K562 (cell line): ENCODE data around the gene GATM. TPM values are rescaled to one million over a fixed set of nuclear protein-coding genes. Genes with fewer than 3 reads are reported as not detected.

Source experiments
- ATAC-seq: fragments of 200-7000 bp; cut with Tn5 transposase; 3 replicates; pipeline ENCODE4 v1.9.1; 2020; ENCODE audit warnings: moderate library complexity
- BruUV-seq: library from RNA; stranded (reverse); fragments of 400-500 nt; replicated peaks from 2 replicates; lab custom pipeline; 2021; lab: Mats Ljungman, UMichigan
- CTCF ChIA-PET: fragments of 300-600 bp; formaldehyde crosslinking; extraction: SDS; loops from one replicate; lab custom pipeline; 2021; ENCODE audit warnings: low intra/inter-chr PET ratio; lab: Yijun Ruan, JAX
- POLR2A ChIA-PET: fragments of 300-600, 350-650 bp; sonication (Branson Sonifier 250); formaldehyde crosslinking; extraction: SDS; loops from one replicate; lab custom pipeline; 2021; ENCODE audit warnings: antibody characterized with exemption, inconsistent platforms; lab: Yijun Ruan, JAX
- DNase-seq, 4 experiments: peaks; one replicate each; pipeline versions ENCODE4 v3.0.0 to v3.0.0-alpha.2; 2011 to 2018; ENCODE audit warnings: low spot score in 3 of 4, mixed read lengths in 3 of 4; ENCODE audit errors: extremely low read depth in 1 of 4
- FAIRE-seq: peaks from 2 replicates; lab custom pipeline; 2011; peaks lifted over from hg19 to GRCh38; lab: Jason Lieb, UNC
- H2AFZ ChIP-seq: 2 replicates; pipeline ENCODE4 v1.6.0; 2011; ENCODE audit warnings: low read depth, low read length, control low read depth, inconsistent platforms
- H3K27ac ChIP-seq: fragments of 200-600 bp; 3 replicates; pipeline ENCODE4 v1.8.0; 2011; ENCODE audit warnings: low read depth, mild to moderate bottlenecking, control low read depth, inconsistent platforms, low read length, moderate library complexity, mixed read lengths; ENCODE audit errors: extremely low read depth
- H3K27me3 ChIP-seq, 2 experiments: fragments of 300-600 bp in 1 of 2; 2 replicates in 1 of 2; 3 replicates in 1 of 2; pipeline versions ENCODE4 v1.6.0 to v1.8.0; 2011; ENCODE audit warnings: inconsistent platforms in 2 of 2, low read length in 2 of 2, mild to moderate bottlenecking in 1 of 2, mixed read lengths in 1 of 2, moderate library complexity in 1 of 2; ENCODE audit not compliant: control insufficient read depth in 2 of 2, insufficient read depth in 2 of 2
- H3K36me3 ChIP-seq: fragments of 300-600 bp; 3 replicates; pipeline ENCODE4 v1.8.0; 2011; ENCODE audit warnings: mild to moderate bottlenecking, low read length, inconsistent platforms; ENCODE audit not compliant: control insufficient read depth, insufficient read depth
- H3K4me1 ChIP-seq, 2 experiments: fragments of 200-600 bp in 1 of 2; replicated peaks in 1 of 2; 2 replicates in 1 of 2; 3 replicates in 1 of 2; pipeline versions ENCODE4 v1.5.1 to v1.8.0; 2011; ENCODE audit warnings: inconsistent platforms in 2 of 2, low read length in 2 of 2, mild to moderate bottlenecking in 1 of 2, mixed read lengths in 1 of 2, moderate library complexity in 1 of 2; ENCODE audit not compliant: control insufficient read depth in 2 of 2, insufficient read depth in 2 of 2
- H3K4me2 ChIP-seq: 2 replicates; pipeline ENCODE4 v1.6.1; 2011; ENCODE audit warnings: low read length, control low read depth, inconsistent platforms, mixed read lengths; ENCODE audit not compliant: insufficient read depth
- H3K4me3 ChIP-seq: fragments of 200-600 bp; sonication (generic), shearing (Covaris generic); 2 replicates; pipeline ENCODE4 v1.5.1; 2016; ENCODE audit warnings: control low read depth, inconsistent platforms
- H3K79me2 ChIP-seq: fragments of 200-600 bp; 3 replicates; pipeline ENCODE4 v1.8.0; 2011; ENCODE audit warnings: low read length, inconsistent platforms; ENCODE audit not compliant: control insufficient read depth, insufficient read depth
- H3K9ac ChIP-seq, 2 experiments: 2 replicates each; pipeline versions ENCODE4 v1.6.0 to v1.6.1; 2011; ENCODE audit warnings: low read depth in 2 of 2, low read length in 2 of 2, control low read depth in 1 of 2, inconsistent platforms in 1 of 2, mild to moderate bottlenecking in 1 of 2, mixed read lengths in 1 of 2; ENCODE audit not compliant: insufficient read depth in 1 of 2
- H3K9me1 ChIP-seq: one replicate; pipeline ENCODE4 v1.6.0; 2011; ENCODE audit warnings: inconsistent platforms, mild to moderate bottlenecking, low read length, moderate library complexity; ENCODE audit not compliant: control insufficient read depth, insufficient read depth
- H3K9me3 ChIP-seq: replicated peaks from 2 replicates; pipeline ENCODE4 v1.5.1; 2011; ENCODE audit warnings: low read depth, low read length, inconsistent platforms; ENCODE audit not compliant: control insufficient read depth, insufficient read depth
- H4K20me1 ChIP-seq: replicated peaks from 2 replicates; pipeline ENCODE4 v1.6.1; 2011; ENCODE audit warnings: low read length, inconsistent platforms, mixed read lengths; ENCODE audit not compliant: control insufficient read depth, insufficient read depth
- CBX5 ChIP-seq: IDR thresholded peaks from 2 replicates; pipeline ENCODE4 v1.6.1; 2014; ENCODE audit warnings: low read depth, borderline replicate concordance
- EP300 ChIP-seq: IDR thresholded peaks from 2 replicates; pipeline ENCODE4 v1.6.1; 2012; ENCODE audit warnings: low read length, improper control_type of control experiment
- GABPB2 ChIP-seq: fragments of 250-450 bp; sonication (Bioruptor Pico); conservative IDR thresholded peaks from 2 replicates; pipeline ENCODE4 v1.5.1; 2021; ENCODE audit warnings: mild to moderate bottlenecking
- HDAC2 ChIP-seq: fragments of 450-650 bp; IDR thresholded peaks from 2 replicates; pipeline ENCODE4 v1.6.1; 2016; ENCODE audit warnings: mild to moderate bottlenecking
- PML ChIP-seq: IDR thresholded peaks from 2 replicates; pipeline ENCODE4 v1.6.1; 2012; ENCODE audit warnings: low read length, inconsistent platforms
- PPARD ChIP-seq: fragments of 250-450 bp; sonication (Bioruptor Pico); IDR thresholded peaks from 2 replicates; pipeline ENCODE4 v1.8.0; 2022; ENCODE audit warnings: inconsistent platforms, mild to moderate bottlenecking, moderate library complexity
- RHOXF2B ChIP-seq: fragments of 250-450 bp; sonication (Bioruptor Pico); conservative IDR thresholded peaks from 2 replicates; pipeline ENCODE4 v1.5.1; 2021
- RNF219 ChIP-seq: fragments of 250-450 bp; sonication (Bioruptor Pico); IDR thresholded peaks from 2 replicates; pipeline ENCODE4 v1.5.0; 2022; ENCODE audit warnings: mild to moderate bottlenecking
- SAFB ChIP-seq: fragments of 200-400 bp; formaldehyde crosslinking; IDR thresholded peaks from 2 replicates; pipeline ENCODE4 v1.6.1; 2017; ENCODE audit warnings: low read depth, low read length, borderline replicate concordance
- SMAD1 ChIP-seq: fragments of 150-350 bp; IDR thresholded peaks from 2 replicates; pipeline ENCODE4 v1.6.1; 2014; ENCODE audit warnings: low read length, low read depth; ENCODE audit not compliant: partially characterized antibody
- STAT5A ChIP-seq: IDR thresholded peaks from 2 replicates; pipeline ENCODE4 v1.6.1; 2012; ENCODE audit warnings: low read length, inconsistent platforms, borderline replicate concordance
- STAT5B ChIP-seq: fragments of 250-450 bp; sonication (Bioruptor Pico); IDR thresholded peaks from 2 replicates; pipeline ENCODE4 v1.8.0; 2021; ENCODE audit warnings: mild to moderate bottlenecking, inconsistent platforms
- THRA ChIP-seq: fragments of 450-650 bp; IDR thresholded peaks from 2 replicates; pipeline ENCODE4 v1.6.1; 2017; ENCODE audit warnings: mild to moderate bottlenecking, moderate library complexity
- ZHX1 ChIP-seq: fragments of 150-350 bp; conservative IDR thresholded peaks from 2 replicates; pipeline ENCODE4 v1.6.1; 2014; ENCODE audit warnings: low read length
- ZNF395 ChIP-seq: fragments of 200-800 bp; sonication (Bioruptor generic); IDR thresholded peaks from 2 replicates; pipeline ENCODE4 v1.6.1; 2017; ENCODE audit warnings: missing genetic modification characterization, missing compliant biosample characterization
- ZNF699 ChIP-seq: fragments of 250-450 bp; sonication (Bioruptor Pico); IDR thresholded peaks from 2 replicates; pipeline ENCODE4 v1.8.0; 2021; ENCODE audit warnings: mild to moderate bottlenecking, moderate library complexity; ENCODE audit not compliant: insufficient replicate concordance
- in situ Hi-C: fragments of 300-500 bp; cut with MboI; formaldehyde crosslinking; loops from 4 replicates; pipeline ENCODE4 v1.15.0; 2018; ENCODE audit warnings: inconsistent platforms, mixed read lengths
- intact Hi-C: fragments of 100-400 bp; cut with micrococcal nuclease; formaldehyde crosslinking; loops from 2 replicates; pipeline ENCODE4 v1.14.2; 2022
- polyA plus RNA-seq, 8 experiments: library from polyadenylated mRNA; depleted of rRNA in 4 of 8; stranded (reverse) in 5 of 8; unstranded in 3 of 8; fragments of >200 nt; fragmentation: Nextera tagmentation in 2 of 8; fragmentation: Illumina TruSeq in 1 of 8; extraction: Ambion mirVana in 2 of 8; extraction: Trizol in 1 of 8; gene quantifications; 2 replicates each; pipeline versions ENCODE4 v1.2.1 to v1.2.3, GENCODE V29; 2011 to 2014; ENCODE audit warnings: inconsistent platforms in 1 of 8, missing spikeins in 1 of 8
- total RNA-seq, 7 experiments: library from RNA; depleted of rRNA in 6 of 7; stranded (reverse); fragments of >200 nt in 6 of 7; fragmentation: Illumina TruSeq in 2 of 7; extraction: Trizol in 2 of 7; gene quantifications; 2 replicates each; pipeline versions ENCODE4 v1.2.1 to v1.2.3, GENCODE V29; 2011 to 2021; ENCODE audit warnings: low replicate concordance in 1 of 7

Gene GATM
- total and polyA plus RNA-seq, 9 of the 15 experiments (the other 6 are each of a cell fraction or from before 2014, with no cell fraction given) = 0.11 to 1.1 (median 0.65) TPM

GRCh38 chr15:45392584-45392855 is 14.2 kb upstream of the GATM start:
- FAIRE-seq (no peak), ATAC-seq (no peak), DNase-seq (no peak)
- Histone ChIP-seq H3K27ac (no peak overlapping the region), H3K9me1 (no peaks in the 10 kb centered on the region), H3K36me3 (no peaks in the 10 kb centered on the region), H3K4me2 (no peak overlapping the region), H3K9ac (no peak overlapping the region), H2AFZ (no peak overlapping the region), H3K9me3 (no peaks in the 10 kb centered on the region), H3K27me3 (peaks cover 2 to 10% of the 10 kb centered on the region in 2 experiments; a peak in 3 of 5 replicates), H3K4me1 (no peaks in the 10 kb centered on the region), H3K4me3 (no peak overlapping the region), H3K79me2 (no peaks in the 10 kb centered on the region), H4K20me1 (no peaks in the 10 kb centered on the region)
- CTCF ChIA-PET = no interaction called here
- POLR2A ChIA-PET = interaction anchor here (2.2 kb wide), 1 partner anchor 10 kb away, joined by 5 read pairs; a partner anchor contains a TSS
- intact Hi-C loops = no loop called here
- no TSS peak for BruUV-seq
- TF ChIP-seq PML (no peak), PPARD (CRISPR knock-in tag) (no peak), SAFB (no peak), ZNF395 (CRISPR knock-in tag) (no peak), ZHX1 (no peak), GABPB2 (no peak), SMAD1 (no peak), STAT5A (no peak), EP300 (no peak), ZNF699 (CRISPR knock-in tag) (no peak), HDAC2 (no peak), THRA (no peak), RHOXF2B (no peak), CBX5 (no peak), STAT5B (CRISPR knock-in tag) (no peak), RNF219 (CRISPR knock-in tag) (no peak)
- in situ Hi-C loops = no loop called here
